GM12878 (cell line): Measurements from ENCODE around the gene TRIM4. TPM values are rescaled to one million over a fixed set of nuclear protein-coding genes. Genes with fewer than 3 reads are reported as not detected.
"Not testable (repeated sequence)": the region's sequence is repeated elsewhere in the genome, so short reads cannot be mapped to it uniquely, and the experiment has no call there.

Experiments used
- ATAC-seq: fragments of 200-7000 bp; cut with Tn5 transposase; 3 replicates; pipeline ENCODE4 v1.9.1; 2020; ENCODE audit warnings: mild to moderate bottlenecking, moderate library complexity
- BruUV-seq: library from RNA; stranded (reverse); fragments of 400-500 nt; replicated peaks from 2 replicates; lab custom pipeline; 2021; lab: Mats Ljungman, UMichigan
- CTCF ChIA-PET: fragments of 300-600 bp; sonication (Branson Sonifier 250); formaldehyde crosslinking; extraction: SDS; loops from one replicate; lab custom pipeline; 2021; ENCODE audit warnings: inconsistent platforms; lab: Yijun Ruan, JAX
- POLR2A ChIA-PET: fragments of 350-600 bp; formaldehyde crosslinking; extraction: SDS; loops from one replicate; lab custom pipeline; 2021; ENCODE audit warnings: inconsistent platforms; lab: Charles Lee
- RAD21 ChIA-PET: fragments of 300-600 bp; sonication (Branson Sonifier 250); formaldehyde crosslinking; loops from one replicate; lab custom pipeline; 2023; ENCODE audit warnings: antibody characterized with exemption; ENCODE audit not compliant: unreplicated experiment; lab: Charles Lee
- SMC1A ChIA-PET: fragments of 300-600 bp; sonication (Branson Sonifier 250); formaldehyde crosslinking; loops from one replicate; lab custom pipeline; 2023; ENCODE audit not compliant: unreplicated experiment, uncharacterized antibody; lab: Charles Lee
- DNase-seq: peaks from one replicate; pipeline ENCODE4 v3.0.0-alpha.2; 2011; ENCODE audit warnings: low read depth, low spot score
- FAIRE-seq: peaks from 3 replicates; lab custom pipeline; 2011; peaks lifted over from hg19 to GRCh38; lab: Jason Lieb, UNC
- H2AFZ ChIP-seq: 2 replicates; pipeline ENCODE4 v1.6.0; 2011; ENCODE audit warnings: low read depth, low read length, control low read depth; ENCODE audit not compliant: control insufficient read depth
- H3K27ac ChIP-seq: 2 replicates; pipeline ENCODE4 v1.5.1; 2011; ENCODE audit warnings: control low read depth; ENCODE audit not compliant: control insufficient read depth, insufficient read depth
- H3K27me3 ChIP-seq, 2 experiments: replicated peaks in 1 of 2; 2 replicates each; pipeline versions ENCODE4 v1.6.0 to v1.6.1; 2011; ENCODE audit warnings: low read length in 1 of 2; ENCODE audit not compliant: control insufficient read depth in 2 of 2, insufficient read depth in 2 of 2
- H3K36me3 ChIP-seq, 2 experiments: 2 replicates each; pipeline ENCODE4 v1.5.1; 2011; ENCODE audit warnings: low read length in 1 of 2; ENCODE audit not compliant: control insufficient read depth in 2 of 2, insufficient read depth in 2 of 2
- H3K4me1 ChIP-seq: 2 replicates; pipeline ENCODE4 v1.6.1; 2011; ENCODE audit warnings: mild to moderate bottlenecking, low read length, moderate library complexity, mixed read lengths; ENCODE audit not compliant: control insufficient read depth, insufficient read depth
- H3K4me2 ChIP-seq: 2 replicates; pipeline ENCODE4 v1.6.0; 2011; ENCODE audit warnings: control low read depth; ENCODE audit not compliant: control insufficient read depth, insufficient read depth
- H3K4me3 ChIP-seq: fragments of 200-600 bp; sonication (generic); 2 replicates; pipeline ENCODE4 v1.5.1; 2016
- H3K79me2 ChIP-seq: 2 replicates; pipeline ENCODE4 v1.6.0; 2011; ENCODE audit warnings: low read length; ENCODE audit not compliant: control insufficient read depth, insufficient read depth
- H3K9ac ChIP-seq: 2 replicates; pipeline ENCODE4 v1.8.0; 2011; ENCODE audit warnings: low read length, control low read depth, mixed read lengths; ENCODE audit not compliant: control insufficient read depth, insufficient read depth
- H3K9me3 ChIP-seq: replicated peaks from 3 replicates; pipeline ENCODE4 v1.5.1; 2011; ENCODE audit warnings: mild to moderate bottlenecking, low read length; ENCODE audit not compliant: control insufficient read depth, insufficient read depth
- H4K20me1 ChIP-seq: 2 replicates; pipeline ENCODE4 v1.6.0; 2011; ENCODE audit not compliant: control insufficient read depth, insufficient read depth
- IKZF2 ChIP-seq, 2 experiments: fragments of 450-650 bp; IDR thresholded peaks; 2 replicates each; pipeline ENCODE4 v1.6.1; 2017; ENCODE audit warnings: mild to moderate bottlenecking in 2 of 2, moderate library complexity in 2 of 2
- NFYB ChIP-seq: IDR thresholded peaks from 2 replicates; pipeline ENCODE4 v1.6.1; 2011; ENCODE audit warnings: low read depth, mild to moderate bottlenecking, low read length, improper control_type of control experiment, moderate library complexity; ENCODE audit not compliant: insufficient read depth
- RUNX3 ChIP-seq: IDR thresholded peaks from 2 replicates; pipeline ENCODE4 v1.6.1; 2012; ENCODE audit warnings: low read length, inconsistent platforms
- WGBS: methylation state at CpG from one replicate; pipeline ENCODE4 v1.1.6; 2016; ENCODE audit warnings: low lambda C conversion rate; ENCODE audit not compliant: insufficient replicate concordance, insufficient coverage; ENCODE audit errors: missing lambda C conversion rate; 5-methylcytosine and 5-hydroxymethylcytosine counted together
- in situ Hi-C: fragments of 300-500 bp; cut with MboI; formaldehyde crosslinking; loops from 9 replicates; pipeline ENCODE4 v1.14.3; 2018; ENCODE audit warnings: mixed read lengths
- intact Hi-C: fragments of 100-400 bp; cut with micrococcal nuclease; formaldehyde crosslinking; loops from one replicate; pipeline ENCODE4 v1.14.2; 2022; ENCODE audit not compliant: unreplicated experiment
- polyA plus RNA-seq, 11 experiments: library from polyadenylated mRNA; depleted of rRNA in 4 of 11; unstranded in 6 of 11; stranded (reverse) in 5 of 11; fragments of >200 nt; fragmentation: Nextera tagmentation in 4 of 11; fragmentation: Illumina TruSeq in 1 of 11; extraction: Ambion mirVana in 4 of 11; extraction: Trizol in 1 of 11; gene quantifications; 1 replicate in 1 of 11; 2 replicates in 10 of 11; pipeline versions ENCODE4 v1.2.1 to v1.2.3, GENCODE V29; 2011 to 2016; ENCODE audit warnings: inconsistent platforms in 2 of 11, missing spikeins in 2 of 11, low read depth in 1 of 11
- total RNA-seq, 4 experiments: library from RNA; depleted of rRNA in 3 of 4; stranded (reverse); fragments of >200 nt in 3 of 4; fragmentation: Illumina TruSeq in 1 of 4; extraction: Trizol in 1 of 4; gene quantifications; 2 replicates each; pipeline versions ENCODE4 v1.2.1 to v1.2.3, GENCODE V29; 2013 to 2021

The TRIM4 gene
- total and polyA plus RNA-seq, 10 of the 15 experiments (the other 5 are each of a cell fraction or from before 2014, with no cell fraction given), result 4.8 to 21.8 (median 17.9) TPM

- Histone ChIP-seq H3K4me3 (no peak overlapping the region), H4K20me1 (no peaks in the 10 kb centered on the region), H3K27me3 (no peaks in the 10 kb centered on the region), H3K9ac (no peak overlapping the region), H3K9me3 (no peaks in the 10 kb centered on the region; the same call in 2 of the 3 replicates), H3K36me3 (no peaks in the 10 kb centered on the region), H3K4me1 (no peaks in the 10 kb centered on the region), H3K79me2 (no peaks in the 10 kb centered on the region), H3K27ac (no peak overlapping the region), H3K4me2 (no peak overlapping the region), H2AFZ (no peak overlapping the region)
- intact Hi-C loops, result no loop called here
- RAD21 ChIA-PET, result no interaction called here
- POLR2A ChIA-PET, result interaction anchor here (0.7 kb wide), 1 partner anchor 784 kb away, joined by 4 read pairs; no protein-coding TSS in a partner anchor
- no peak for DNase-seq
- peak; percentile 31; the same call in 1 of the 2 replicates for TF ChIP-seq RUNX3
- peak in 1 of 2 experiments; percentile 11; a peak in 1 of 4 replicates for TF ChIP-seq IKZF2 (IDR thresholded peaks at IDR 0.05)
- no peak for TF ChIP-seq NFYB
- no TSS peak for BruUV-seq
- in situ Hi-C loops, result no loop called here
- SMC1A ChIA-PET, result no interaction called here
- ATAC-seq, result no peak
- FAIRE-seq, result no peak
- CTCF ChIA-PET, result no interaction called here
- 27% methylated on average over 6 of the region's 6 CpGs for WGBS
Observed at GRCh38 chr7:99955247-99955646, 35.9 kb upstream of the TRIM4 start.

- H4K20me1 ChIP-seq, H2AFZ ChIP-seq, H3K27ac ChIP-seq, H3K9ac ChIP-seq, CTCF ChIA-PET, POLR2A ChIA-PET, H3K79me2 ChIP-seq, intact Hi-C loops, in situ Hi-C loops, H3K36me3 ChIP-seq, BruUV-seq, SMC1A ChIA-PET, H3K27me3 ChIP-seq, FAIRE-seq, H3K9me3 ChIP-seq, H3K4me1 ChIP-seq, H3K4me3 ChIP-seq, DNase-seq, H3K4me2 ChIP-seq, ATAC-seq: not testable (repeated sequence)
- WGBS, result 88% methylated on average over 7 of the region's 7 CpGs
- RAD21 ChIA-PET, result interaction anchor here (0.6 kb wide), 1 partner anchor 916 kb away, joined by 6 read pairs; no protein-coding TSS in a partner anchor
Observed at GRCh38 chr7:99954643-99955042, 35.3 kb upstream of the TRIM4 start.
